ENCODE measurements around the gene CTXN3. TPM values are rescaled to one million over a fixed set of nuclear protein-coding genes. Genes with fewer than 3 reads are reported as not detected.

The CTXN3 gene
- total RNA-seq, 1 donor from 2014 or later = not detected

DNA sequence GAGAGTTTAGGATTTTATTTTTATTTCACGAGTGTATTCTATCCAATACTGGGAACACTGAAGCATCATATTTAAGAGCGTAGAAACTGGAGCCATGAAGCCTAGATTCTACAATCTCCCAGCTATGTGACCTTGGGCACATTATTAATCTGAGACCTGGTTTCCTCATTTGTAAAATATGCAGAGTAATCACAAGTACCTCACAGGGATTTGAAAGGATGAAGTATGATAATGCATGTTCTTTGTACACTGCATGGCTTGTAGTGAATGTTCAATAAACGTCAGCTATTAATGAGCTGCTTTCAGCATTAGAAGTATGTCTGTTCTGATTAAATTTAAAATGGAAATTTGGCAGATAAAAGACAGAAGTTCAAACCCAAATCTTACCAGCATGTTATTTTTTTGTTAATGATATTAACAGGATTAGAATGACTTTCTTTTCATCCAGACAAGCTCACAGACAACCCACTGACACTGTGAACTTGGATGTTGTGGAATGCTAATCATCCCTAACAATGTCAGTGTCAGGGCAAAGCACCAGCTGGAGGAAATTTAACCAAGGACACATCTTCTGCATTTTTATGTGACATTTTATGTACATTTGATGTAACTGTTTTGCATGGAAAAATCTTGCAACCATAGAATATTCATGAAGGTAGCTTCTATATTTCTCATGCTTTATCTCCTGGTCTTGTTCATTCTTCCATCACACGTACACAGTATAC lies 27.1 kb upstream of the CTXN3 start:
- Mint-ChIP-seq H3K4me1 (ENCODE audit: low read depth) (no peaks in the 10 kb centered on the region), H3K27me3 (ENCODE audit: insufficient read depth) (peaks cover 4% of the 10 kb centered on the region), H3K27ac (no peak overlapping the region), H3K9me3 (no peaks in the 10 kb centered on the region), H3K36me3 (ENCODE audit: low read depth) (no peaks in the 10 kb centered on the region), H3K4me3 (no peak overlapping the region)
- DNase-seq (ENCODE audit: low spot score) = no peak
- intact Hi-C loops (cut with micrococcal nuclease) = no loop called here

DNA sequence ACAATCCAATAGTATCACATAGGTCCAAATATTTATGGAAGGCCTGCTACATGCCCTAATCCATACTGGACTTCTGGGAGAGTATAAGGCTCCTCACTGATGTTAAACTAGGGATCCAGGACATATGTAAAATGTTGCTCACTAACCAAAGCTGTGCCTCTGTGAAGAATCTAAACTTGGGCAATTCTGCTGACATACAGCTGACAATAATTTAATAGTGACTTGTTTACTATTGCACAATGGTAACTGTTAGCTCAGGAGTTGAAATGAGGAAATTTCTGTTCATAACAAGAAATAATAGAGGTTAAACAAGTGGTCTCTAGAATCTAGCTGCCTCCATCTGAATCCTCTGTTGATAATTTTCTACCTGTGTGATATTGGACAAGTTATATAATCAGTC lies 14.9 kb upstream of the CTXN3 start:
- Mint-ChIP-seq H3K36me3 (ENCODE audit: low read depth) (no peaks in the 10 kb centered on the region), H3K4me1 (ENCODE audit: low read depth) (no peaks in the 10 kb centered on the region), H3K27me3 (ENCODE audit: insufficient read depth) (peaks cover 3% of the 10 kb centered on the region), H3K4me3 (no peak overlapping the region), H3K9me3 (no peaks in the 10 kb centered on the region), H3K27ac (no peak overlapping the region)
- DNase-seq (ENCODE audit: low spot score) = no peak
- intact Hi-C loops (cut with micrococcal nuclease) = no loop called here

DNA sequence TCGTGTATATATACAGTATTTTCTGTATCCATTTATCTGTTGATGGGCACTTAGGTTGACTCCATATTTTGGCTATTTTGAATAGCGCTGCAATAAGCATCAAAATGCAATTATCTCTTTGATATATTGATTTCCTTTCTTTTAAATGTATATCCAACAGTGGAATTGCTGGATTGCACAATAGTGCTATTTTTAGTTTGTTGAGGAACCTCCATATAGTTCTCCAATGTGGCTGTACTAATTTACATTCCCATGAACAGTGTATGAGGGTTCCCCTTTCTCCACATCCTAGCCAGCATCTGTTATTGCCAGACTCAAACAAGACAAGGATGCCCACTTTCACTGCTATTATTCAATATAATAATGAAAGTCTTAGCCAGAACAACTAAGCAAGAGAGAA lies 9.1 kb upstream of the CTXN3 start:
- no peaks in the 10 kb centered on the region for H3K4me1 Mint-ChIP-seq (ENCODE audit: low read depth)
- intact Hi-C loops (cut with micrococcal nuclease) = no loop called here
- H3K27ac Mint-ChIP-seq = no peak overlapping the region
- no peaks in the 10 kb centered on the region for H3K36me3 Mint-ChIP-seq (ENCODE audit: low read depth)
- DNase-seq (ENCODE audit: low spot score) = no peak
- H3K4me3 Mint-ChIP-seq = no peak overlapping the region
- no peaks in the 10 kb centered on the region for H3K9me3 Mint-ChIP-seq
- peaks cover 8% of the 10 kb centered on the region for H3K27me3 Mint-ChIP-seq (ENCODE audit: insufficient read depth)

GRCh38 chr5:127642949-127643348 lies 5.9 kb upstream of the CTXN3 start:
- Mint-ChIP-seq H3K27me3 (ENCODE audit: insufficient read depth) (peaks cover 5% of the 10 kb centered on the region), H3K9me3 (no peaks in the 10 kb centered on the region), H3K4me3 (no peak overlapping the region), H3K36me3 (ENCODE audit: low read depth) (no peaks in the 10 kb centered on the region), H3K27ac (no peak overlapping the region), H3K4me1 (ENCODE audit: low read depth) (no peaks in the 10 kb centered on the region)
- no peak for DNase-seq (ENCODE audit: low spot score)
- intact Hi-C loops (cut with micrococcal nuclease) = no loop called here

DNA sequence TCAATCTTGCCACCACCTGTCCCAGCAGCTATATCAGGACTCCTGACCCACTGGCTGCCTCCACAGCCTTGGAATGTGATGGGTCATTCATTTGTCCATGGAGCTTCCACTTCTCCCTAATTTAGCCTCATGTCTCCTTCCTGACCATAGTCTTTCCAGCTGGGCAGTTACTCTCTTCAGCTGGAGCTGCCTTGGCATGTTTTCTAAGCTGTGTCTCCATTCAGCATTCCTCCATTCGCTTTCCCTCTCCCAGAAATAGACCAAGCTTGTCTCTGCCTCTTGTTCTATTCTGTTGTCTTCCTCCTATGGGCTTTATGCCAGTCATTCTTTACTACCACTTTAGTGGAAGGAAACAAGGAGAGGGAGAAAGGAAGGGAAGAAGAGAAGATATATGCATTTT lies 5.3 kb upstream of the CTXN3 start:
- no peak overlapping the region for H3K4me3 Mint-ChIP-seq
- no peaks in the 10 kb centered on the region for H3K9me3 Mint-ChIP-seq
- H3K27ac Mint-ChIP-seq = no peak overlapping the region
- no peaks in the 10 kb centered on the region for H3K36me3 Mint-ChIP-seq (ENCODE audit: low read depth)
- H3K4me1 Mint-ChIP-seq (ENCODE audit: low read depth) = no peaks in the 10 kb centered on the region
- no peak for DNase-seq (ENCODE audit: low spot score)
- intact Hi-C loops (cut with micrococcal nuclease) = no loop called here
- H3K27me3 Mint-ChIP-seq (ENCODE audit: insufficient read depth) = peaks cover 5% of the 10 kb centered on the region

DNA sequence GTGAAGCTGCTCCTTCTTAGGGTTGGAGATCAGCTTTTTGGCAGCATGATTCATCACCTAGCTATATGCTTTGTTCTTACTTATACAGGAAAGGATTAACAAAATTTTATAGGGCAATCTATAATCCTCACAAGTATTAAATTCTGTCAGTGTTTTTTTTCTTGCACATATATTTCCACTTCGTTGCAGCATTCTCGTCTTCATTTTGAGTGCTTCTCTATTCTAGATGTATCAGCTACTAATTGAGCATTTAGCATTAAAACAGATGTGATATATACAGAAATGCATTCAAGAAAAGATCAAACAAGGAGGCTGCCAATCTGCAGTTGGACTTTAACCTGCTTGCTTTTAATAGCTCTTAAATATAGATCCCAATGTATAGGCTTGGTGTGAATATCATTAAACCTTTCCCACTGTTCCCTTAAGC lies 3.6 kb upstream of the CTXN3 start:
- Mint-ChIP-seq H3K36me3 (ENCODE audit: low read depth) (no peaks in the 10 kb centered on the region), H3K27me3 (ENCODE audit: insufficient read depth) (peaks cover 13% of the 10 kb centered on the region), H3K9me3 (no peaks in the 10 kb centered on the region), H3K27ac (no peak overlapping the region), H3K4me3 (no peak overlapping the region), H3K4me1 (ENCODE audit: low read depth) (no peaks in the 10 kb centered on the region)
- no peak for DNase-seq (ENCODE audit: low spot score)
- intact Hi-C loops (cut with micrococcal nuclease) = no loop called here

DNA sequence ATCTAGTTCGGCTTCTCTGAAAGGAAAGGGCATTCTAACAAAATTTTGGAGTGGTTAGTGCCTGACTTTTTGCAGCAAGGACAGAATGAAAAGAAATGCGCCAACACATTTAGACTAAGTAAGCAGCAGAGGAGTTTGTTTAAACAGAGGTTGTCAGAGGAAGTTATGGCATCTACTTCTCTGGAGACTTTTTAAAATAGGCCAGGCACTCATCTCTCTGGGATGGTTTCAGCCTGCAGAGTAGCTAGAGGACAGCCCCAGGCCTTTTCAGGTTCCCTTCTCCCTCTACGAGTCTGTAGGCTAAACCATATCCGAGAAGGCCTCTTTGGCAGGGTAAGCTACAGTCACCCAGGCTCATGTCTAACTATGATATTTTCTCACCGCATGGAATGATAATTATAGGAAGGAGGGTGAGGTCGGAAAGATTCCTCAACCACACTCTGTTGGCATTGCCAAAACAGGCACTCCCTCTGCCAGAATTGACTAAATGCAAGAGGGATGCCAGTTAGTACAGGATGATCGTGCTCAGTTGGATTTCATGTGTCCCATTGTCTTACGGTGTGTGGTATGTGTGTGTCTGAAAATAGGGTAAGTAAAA lies 1.4 kb upstream of the CTXN3 start:
- no peaks in the 10 kb centered on the region for H3K36me3 Mint-ChIP-seq (ENCODE audit: low read depth)
- no peak for DNase-seq (ENCODE audit: low spot score)
- H3K4me3 Mint-ChIP-seq = no peak overlapping the region
- H3K27me3 Mint-ChIP-seq (ENCODE audit: insufficient read depth) = peaks cover 13% of the 10 kb centered on the region
- intact Hi-C loops (cut with micrococcal nuclease) = no loop called here
- H3K27ac Mint-ChIP-seq = no peak overlapping the region
- H3K4me1 Mint-ChIP-seq (ENCODE audit: low read depth) = no peaks in the 10 kb centered on the region
- H3K9me3 Mint-ChIP-seq = no peaks in the 10 kb centered on the region

- intact Hi-C loops (cut with micrococcal nuclease) = no loop called here
- no peaks in the 10 kb centered on the region for H3K36me3 Mint-ChIP-seq (ENCODE audit: low read depth)
These were observed 1.1 kb downstream of the CTXN3 start for GRCh38 chr5:127650022-127650421.

GRCh38 chr5:127650649-127651048 lies 1.8 kb downstream of the CTXN3 start:
- Mint-ChIP-seq H3K36me3 (ENCODE audit: low read depth) (no peaks in the 10 kb centered on the region), H3K4me3 (no peak overlapping the region), H3K4me1 (ENCODE audit: low read depth) (no peaks in the 10 kb centered on the region), H3K9me3 (no peaks in the 10 kb centered on the region), H3K27me3 (ENCODE audit: insufficient read depth) (peaks cover 8% of the 10 kb centered on the region), H3K27ac (no peak overlapping the region)
- DNase-seq (ENCODE audit: low spot score) = no peak
- intact Hi-C loops (cut with micrococcal nuclease) = no loop called here

More at GRCh38 chr5:127650022-127650421, 1.1 kb downstream of the CTXN3 start:
- Mint-ChIP-seq H3K4me3 (no peak overlapping the region), H3K9me3 (no peaks in the 10 kb centered on the region), H3K4me1 (ENCODE audit: low read depth) (no peaks in the 10 kb centered on the region), H3K27ac (no peak overlapping the region), H3K27me3 (ENCODE audit: insufficient read depth) (peaks cover 8% of the 10 kb centered on the region)
- no peak for DNase-seq (ENCODE audit: low spot score)

DNA sequence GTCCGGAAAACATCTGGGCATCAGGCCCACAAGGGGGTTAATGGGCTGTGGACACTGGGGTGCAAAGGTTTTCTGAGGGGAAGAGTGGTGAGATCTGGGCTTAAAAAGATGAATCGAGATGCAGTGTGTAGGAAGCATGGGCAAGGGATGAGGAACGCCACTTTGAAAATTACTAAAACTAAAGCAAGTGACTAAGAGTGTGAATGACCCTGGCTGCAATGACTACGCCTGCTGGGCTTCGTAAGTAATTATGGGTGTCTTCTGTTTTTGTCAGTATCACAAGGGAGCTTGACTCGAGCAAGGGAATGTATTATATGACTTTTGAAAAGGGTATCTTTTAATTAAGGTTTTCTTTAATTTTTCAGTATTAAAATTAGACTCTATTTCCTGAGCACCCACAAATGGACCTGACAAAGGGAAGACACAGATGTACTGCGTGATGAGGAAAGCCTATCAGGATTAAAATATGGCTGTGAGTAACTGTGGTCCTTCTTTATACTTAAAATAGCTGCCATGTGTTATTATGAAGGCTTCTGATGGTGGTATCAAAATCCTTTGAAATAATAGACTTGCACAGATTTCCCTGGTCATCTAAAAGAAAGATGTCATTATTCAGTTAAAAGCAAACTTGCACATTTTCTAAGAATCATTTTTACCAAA lies 4.2 kb downstream of the CTXN3 start:
- H3K36me3 Mint-ChIP-seq (ENCODE audit: low read depth) = no peaks in the 10 kb centered on the region
- intact Hi-C loops (cut with micrococcal nuclease) = no loop called here
- no peaks in the 10 kb centered on the region for H3K9me3 Mint-ChIP-seq
- DNase-seq (ENCODE audit: low spot score) = no peak
- H3K27me3 Mint-ChIP-seq (ENCODE audit: insufficient read depth) = peaks cover 8% of the 10 kb centered on the region
- no peaks in the 10 kb centered on the region for H3K4me1 Mint-ChIP-seq (ENCODE audit: low read depth)
- no peak overlapping the region for H3K4me3 Mint-ChIP-seq
- no peak overlapping the region for H3K27ac Mint-ChIP-seq

- Mint-ChIP-seq H3K4me1 (ENCODE audit: low read depth) (no peaks in the 10 kb centered on the region), H3K4me3 (no peak overlapping the region), H3K36me3 (ENCODE audit: low read depth) (no peaks in the 10 kb centered on the region), H3K27me3 (ENCODE audit: insufficient read depth) (peaks cover 6% of the 10 kb centered on the region), H3K9me3 (no peaks in the 10 kb centered on the region), H3K27ac (no peak overlapping the region)
- DNase-seq (ENCODE audit: low spot score) = no peak
- intact Hi-C loops (cut with micrococcal nuclease) = no loop called here
These were observed 7.9 kb downstream of the CTXN3 start for GRCh38 chr5:127656825-127657224.

DNA sequence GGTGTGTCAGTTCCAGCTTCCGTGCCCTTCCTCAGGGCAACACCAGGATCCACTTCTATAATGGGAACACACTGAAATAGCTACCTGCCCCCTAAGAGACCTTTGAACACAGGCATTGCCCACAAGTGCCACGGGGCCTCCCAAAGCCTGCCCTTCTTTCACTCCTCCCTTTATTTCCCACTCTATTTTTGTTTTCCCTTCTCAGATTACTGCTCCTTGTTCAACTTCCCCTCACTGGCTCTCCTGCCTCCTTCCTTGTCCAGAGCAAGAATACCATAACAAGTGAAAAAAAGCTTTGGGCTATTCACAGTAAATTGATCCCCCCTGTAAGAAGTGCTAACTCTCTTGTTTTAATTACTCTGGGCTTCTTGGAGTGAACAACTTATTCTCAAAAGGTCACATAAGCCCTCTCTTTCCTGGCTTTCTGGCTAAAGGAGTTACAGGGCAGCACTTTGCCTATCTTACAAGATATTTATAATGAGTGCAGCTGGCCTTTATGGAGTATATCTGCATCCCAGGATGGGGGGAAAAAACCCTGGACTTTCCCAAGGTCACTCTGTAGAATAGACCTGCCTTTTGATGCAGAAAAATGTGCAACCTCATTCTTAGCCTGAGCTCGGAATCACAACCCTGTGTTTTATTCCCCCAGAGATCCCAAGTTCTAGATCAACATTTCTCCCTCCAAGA lies 11.3 kb downstream of the CTXN3 start:
- H3K4me3 Mint-ChIP-seq = no peak overlapping the region
- H3K27me3 Mint-ChIP-seq (ENCODE audit: insufficient read depth) = peaks cover 6% of the 10 kb centered on the region
- H3K27ac Mint-ChIP-seq = no peak overlapping the region
- no peaks in the 10 kb centered on the region for H3K36me3 Mint-ChIP-seq (ENCODE audit: low read depth)
- no peaks in the 10 kb centered on the region for H3K9me3 Mint-ChIP-seq
- intact Hi-C loops (cut with micrococcal nuclease) = no loop called here
- DNase-seq (ENCODE audit: low spot score) = no peak
- no peaks in the 10 kb centered on the region for H3K4me1 Mint-ChIP-seq (ENCODE audit: low read depth)

- no peaks in the 10 kb centered on the region for H3K9me3 Mint-ChIP-seq
- H3K4me1 Mint-ChIP-seq (ENCODE audit: low read depth) = no peaks in the 10 kb centered on the region
- no peak overlapping the region for H3K4me3 Mint-ChIP-seq
- H3K27ac Mint-ChIP-seq = no peak overlapping the region
- intact Hi-C loops (cut with micrococcal nuclease) = no loop called here
- H3K36me3 Mint-ChIP-seq (ENCODE audit: low read depth) = no peaks in the 10 kb centered on the region
- H3K27me3 Mint-ChIP-seq (ENCODE audit: insufficient read depth) = peaks cover 6% of the 10 kb centered on the region
- DNase-seq (ENCODE audit: low spot score) = no peak
These were observed 15.2 kb downstream of the CTXN3 start for GRCh38 chr5:127664093-127664492.
